SK-N-SH treated with all-trans-retinoic acid at 6 μM for 48 hours (cell line): ENCODE data around the gene DUSP23.

Experiments used
- ATAC-seq: fragments of 200-7000 bp; cut with Tn5 transposase; 3 replicates; pipeline ENCODE4 v1.9.1; 2020; ENCODE audit warnings: mild to moderate bottlenecking, moderate library complexity
- ARNTL ChIP-seq: fragments of 450-650 bp; formaldehyde crosslinking; IDR thresholded peaks from 2 replicates; pipeline ENCODE4 v1.5.0; 2020; ENCODE audit warnings: low read depth, mild to moderate bottlenecking, moderate library complexity, borderline replicate concordance
- BACH2 ChIP-seq: fragments of 250-450 bp; sonication (Bioruptor Pico); IDR thresholded peaks from 2 replicates; pipeline ENCODE4 v1.9.0; 2021; ENCODE audit warnings: mild to moderate bottlenecking, borderline replicate concordance
- CREB5 ChIP-seq: fragments of 250-450 bp; sonication (Bioruptor Pico); IDR thresholded peaks from 2 replicates; pipeline ENCODE4 v1.5.1; 2020; ENCODE audit warnings: low read depth, mild to moderate bottlenecking, moderate library complexity
- CSDC2 ChIP-seq: fragments of 250-450 bp; sonication (Bioruptor Pico); IDR thresholded peaks from 2 replicates; pipeline ENCODE4 v1.5.0; 2020; ENCODE audit warnings: mild to moderate bottlenecking, moderate library complexity
- CSRNP3 ChIP-seq: fragments of 250-450 bp; sonication (Bioruptor Pico); IDR thresholded peaks from 2 replicates; pipeline ENCODE4 v1.5.1; 2021; ENCODE audit warnings: mild to moderate bottlenecking, moderate library complexity
- ESRRG ChIP-seq: fragments of 250-450 bp; sonication (Bioruptor Pico); IDR thresholded peaks from 2 replicates; pipeline ENCODE4 v1.6.1; 2021; ENCODE audit warnings: mild to moderate bottlenecking
- GLIS3 ChIP-seq: fragments of 250-450 bp; sonication (Bioruptor Pico); IDR thresholded peaks from 2 replicates; pipeline ENCODE4 v1.5.0; 2020; ENCODE audit warnings: mild to moderate bottlenecking, moderate library complexity
- ISL1 ChIP-seq: fragments of 250-450 bp; sonication (Bioruptor Pico); IDR thresholded peaks from 2 replicates; pipeline ENCODE4 v2.1.2; 2022; ENCODE audit warnings: mild to moderate bottlenecking, moderate library complexity
- OSR1 ChIP-seq: fragments of 250-450 bp; sonication (Bioruptor Pico); IDR thresholded peaks from 2 replicates; pipeline ENCODE4 v1.8.0; 2022; ENCODE audit warnings: moderate library complexity, mild to moderate bottlenecking, inconsistent platforms
- PPARA ChIP-seq: fragments of 250-450 bp; sonication (Bioruptor Pico); IDR thresholded peaks from 2 replicates; pipeline ENCODE4 v1.5.0; 2020; ENCODE audit warnings: mild to moderate bottlenecking, borderline replicate concordance
- SNAI2 ChIP-seq: fragments of 250-450 bp; sonication (Bioruptor Pico); IDR thresholded peaks from 2 replicates; pipeline ENCODE4 v1.5.0; 2020; ENCODE audit warnings: mild to moderate bottlenecking, moderate library complexity
- TOX ChIP-seq: fragments of 250-450 bp; sonication (Bioruptor Pico); IDR thresholded peaks from 2 replicates; pipeline ENCODE4 v1.8.0; 2021; ENCODE audit warnings: mild to moderate bottlenecking, moderate library complexity, borderline replicate concordance
- ZC3H10 ChIP-seq: fragments of 250-450 bp; sonication (Bioruptor Pico); IDR thresholded peaks from 2 replicates; pipeline ENCODE4 v1.5.1; 2021; ENCODE audit warnings: mild to moderate bottlenecking, moderate library complexity
- ZFP3 ChIP-seq: fragments of 250-450 bp; sonication (Bioruptor Pico); IDR thresholded peaks from 2 replicates; pipeline ENCODE4 v1.5.0; 2020; ENCODE audit warnings: mild to moderate bottlenecking, moderate library complexity
- ZFP30 ChIP-seq: fragments of 450-650 bp; formaldehyde crosslinking; IDR thresholded peaks from 2 replicates; pipeline ENCODE4 v1.5.0; 2022; ENCODE audit warnings: mild to moderate bottlenecking, moderate library complexity
- ZNF565 ChIP-seq: fragments of 450-650 bp; formaldehyde crosslinking; conservative IDR thresholded peaks from 2 replicates; pipeline ENCODE4 v1.5.0; 2020; ENCODE audit warnings: low read depth, mild to moderate bottlenecking, moderate library complexity
- ZNF70 ChIP-seq: fragments of 450-650 bp; formaldehyde crosslinking; IDR thresholded peaks from 2 replicates; pipeline ENCODE4 v1.5.0; 2020; ENCODE audit warnings: mild to moderate bottlenecking, moderate library complexity
- TF ChIP-seq, protein P1 (sequence below): fragments of 250-450 bp; sonication (Bioruptor Pico); IDR thresholded peaks from 2 replicates; pipeline ENCODE4 v1.8.0; 2020; ENCODE audit warnings: mild to moderate bottlenecking, moderate library complexity, borderline replicate concordance
- TF ChIP-seq, protein P2 (sequence below): fragments of 250-450 bp; sonication (Bioruptor Pico); IDR thresholded peaks from 2 replicates; pipeline ENCODE4 v1.8.0; 2021; ENCODE audit warnings: low read depth, mild to moderate bottlenecking, moderate library complexity, borderline replicate concordance

Gene DUSP23

DNA sequence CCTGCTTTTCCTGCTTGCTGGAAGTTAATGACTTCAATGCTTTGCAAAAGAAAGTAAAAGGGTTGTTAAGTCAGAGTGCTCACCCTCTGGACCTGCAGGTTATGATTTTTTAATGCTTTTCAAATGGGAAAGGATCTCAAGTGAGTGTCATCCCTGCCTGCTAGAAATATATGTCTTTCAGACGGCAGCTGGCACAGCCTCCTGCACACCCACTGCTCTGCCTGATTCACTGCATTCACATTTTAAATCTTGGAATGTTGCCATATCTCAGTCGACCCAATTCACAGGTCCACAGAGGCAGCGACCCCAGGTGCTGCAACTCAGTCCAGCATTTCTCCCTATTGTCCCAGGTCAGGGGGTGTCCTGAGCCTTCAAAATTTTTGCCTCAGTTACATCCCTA lies 10.7 kb downstream of the DUSP23 start:
- ATAC-seq, result no peak; the same call in 2 of the 3 replicates
- TF ChIP-seq GLIS3 (CRISPR knock-in tag) (no peak), OSR1 (CRISPR knock-in tag) (no peak), BACH2 (no peak), PPARA (CRISPR knock-in tag) (no peak), ZNF70 (no peak), TOX (CRISPR knock-in tag) (no peak), ISL1 (no peak), CREB5 (CRISPR knock-in tag) (no peak), ZC3H10 (CRISPR knock-in tag) (no peak), ZFP3 (CRISPR knock-in tag) (no peak), CSDC2 (CRISPR knock-in tag) (no peak), CSRNP3 (CRISPR knock-in tag) (no peak), ZNF565 (no peak), ESRRG (no peak)
- TF ChIP-seq, protein P1, sequence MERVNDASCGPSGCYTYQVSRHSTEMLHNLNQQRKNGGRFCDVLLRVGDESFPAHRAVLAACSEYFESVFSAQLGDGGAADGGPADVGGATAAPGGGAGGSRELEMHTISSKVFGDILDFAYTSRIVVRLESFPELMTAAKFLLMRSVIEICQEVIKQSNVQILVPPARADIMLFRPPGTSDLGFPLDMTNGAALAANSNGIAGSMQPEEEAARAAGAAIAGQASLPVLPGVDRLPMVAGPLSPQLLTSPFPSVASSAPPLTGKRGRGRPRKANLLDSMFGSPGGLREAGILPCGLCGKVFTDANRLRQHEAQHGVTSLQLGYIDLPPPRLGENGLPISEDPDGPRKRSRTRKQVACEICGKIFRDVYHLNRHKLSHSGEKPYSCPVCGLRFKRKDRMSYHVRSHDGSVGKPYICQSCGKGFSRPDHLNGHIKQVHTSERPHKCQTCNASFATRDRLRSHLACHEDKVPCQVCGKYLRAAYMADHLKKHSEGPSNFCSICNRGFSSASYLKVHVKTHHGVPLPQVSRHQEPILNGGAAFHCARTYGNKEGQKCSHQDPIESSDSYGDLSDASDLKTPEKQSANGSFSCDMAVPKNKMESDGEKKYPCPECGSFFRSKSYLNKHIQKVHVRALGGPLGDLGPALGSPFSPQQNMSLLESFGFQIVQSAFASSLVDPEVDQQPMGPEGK (CRISPR knock-in tag), result no peak

DNA sequence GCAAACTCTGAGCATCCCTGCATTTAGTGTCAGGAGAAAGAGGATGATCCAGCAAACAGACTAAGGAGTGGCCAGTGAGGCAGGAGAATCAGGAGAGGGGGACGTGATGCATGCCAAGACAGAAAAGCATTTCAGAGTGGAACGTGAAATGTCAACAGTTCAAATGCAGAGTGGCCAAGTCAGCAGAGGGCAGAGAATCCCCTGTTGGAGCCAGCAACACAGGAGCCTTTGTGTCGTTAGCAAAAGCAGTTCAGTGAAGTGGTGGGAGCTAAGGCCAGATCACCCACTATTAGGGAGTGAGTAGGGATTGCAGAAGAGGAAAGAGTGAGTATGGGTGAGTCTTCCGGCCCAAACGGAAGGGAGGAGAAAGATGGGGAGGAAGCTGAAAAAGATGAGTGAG lies 14.8 kb downstream of the DUSP23 start:
- no peak for ATAC-seq
- TF ChIP-seq, protein P1 (CRISPR knock-in tag), result no peak
- TF ChIP-seq ARNTL (CRISPR knock-in tag) (no peak), BACH2 (no peak), ISL1 (no peak), ZFP3 (CRISPR knock-in tag) (no peak), ZFP30 (no peak), CREB5 (CRISPR knock-in tag) (no peak), PPARA (CRISPR knock-in tag) (no peak)
- TF ChIP-seq, protein P2, sequence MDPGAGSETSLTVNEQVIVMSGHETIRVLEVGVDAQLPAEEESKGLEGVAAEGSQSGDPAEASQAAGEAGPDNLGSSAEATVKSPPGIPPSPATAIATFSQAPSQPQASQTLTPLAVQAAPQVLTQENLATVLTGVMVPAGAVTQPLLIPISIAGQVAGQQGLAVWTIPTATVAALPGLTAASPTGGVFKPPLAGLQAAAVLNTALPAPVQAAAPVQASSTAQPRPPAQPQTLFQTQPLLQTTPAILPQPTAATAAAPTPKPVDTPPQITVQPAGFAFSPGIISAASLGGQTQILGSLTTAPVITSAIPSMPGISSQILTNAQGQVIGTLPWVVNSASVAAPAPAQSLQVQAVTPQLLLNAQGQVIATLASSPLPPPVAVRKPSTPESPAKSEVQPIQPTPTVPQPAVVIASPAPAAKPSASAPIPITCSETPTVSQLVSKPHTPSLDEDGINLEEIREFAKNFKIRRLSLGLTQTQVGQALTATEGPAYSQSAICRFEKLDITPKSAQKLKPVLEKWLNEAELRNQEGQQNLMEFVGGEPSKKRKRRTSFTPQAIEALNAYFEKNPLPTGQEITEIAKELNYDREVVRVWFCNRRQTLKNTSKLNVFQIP (CRISPR knock-in tag), result no peak
- TF ChIP-seq, all 23 proteins: peak for 0

- peak; percentile 97 for ATAC-seq
- TF ChIP-seq SNAI2 (CRISPR knock-in tag) (no peak), ESRRG (no peak), CSDC2 (CRISPR knock-in tag) (no peak), ARNTL (CRISPR knock-in tag) (no peak), CREB5 (CRISPR knock-in tag) (no peak)
- TF ChIP-seq, protein P1 (CRISPR knock-in tag), result no peak
Observed at GRCh38 chr1:159798893-159799292, 18.1 kb downstream of the DUSP23 start.
